WI38 (cell line): ENCODE results near the gene RBBP8.
A peak's percentile ranks its signal among the peaks of the same experiment; 100 is the strongest.
"Not testable (repeated sequence)": the region's sequence is repeated elsewhere in the genome, so short reads cannot be mapped to it uniquely, and the experiment has no call there.

ENCODE experiments used
- H3K4me3 ChIP-seq: 2 replicates; pipeline ENCODE4 v1.5.1; 2011; ENCODE audit warnings: low read depth, mild to moderate bottlenecking, control low read depth, low read length
- CTCF ChIP-seq: IDR thresholded peaks from 2 replicates; pipeline ENCODE4 v1.5.1; 2012; ENCODE audit warnings: low read depth, mild to moderate bottlenecking, control low read depth, low read length

RBBP8 gene

GRCh38 chr18:22933206-22933965 lies at the start of gene RBBP8:
Gene RBBP8 (plus strand): TSS chr18:22933328. CDS start chr18:22936852, 3,524 bp downstream.
- no peak for TF ChIP-seq CTCF
- H3K4me3 ChIP-seq, result peak within 1 kb of the TSS; percentile 88

GRCh38 chr18:22883827-22884226 lies 49.3 kb upstream of the RBBP8 start:
- H3K4me3 ChIP-seq, result no peak overlapping the region
- TF ChIP-seq CTCF, result no peak

GRCh38 chr18:22885694-22886093 lies 47.4 kb upstream of the RBBP8 start:
- not testable (repeated sequence) for H3K4me3 ChIP-seq

GRCh38 chr18:22899421-22899820 lies 33.7 kb upstream of the RBBP8 start:
- TF ChIP-seq CTCF, result no peak
- H3K4me3 ChIP-seq, result no peak overlapping the region

- no peak overlapping the region for H3K4me3 ChIP-seq
- TF ChIP-seq CTCF, result no peak
Observed at GRCh38 chr18:22900558-22901238, 32.4 kb upstream of the RBBP8 start.

GRCh38 chr18:22902093-22902492 lies 31.0 kb upstream of the RBBP8 start:
- TF ChIP-seq CTCF, result no peak
- no peak overlapping the region for H3K4me3 ChIP-seq

- H3K4me3 ChIP-seq, result not testable (repeated sequence)
Observed at GRCh38 chr18:22903248-22903647, 29.9 kb upstream of the RBBP8 start.

- no peak for TF ChIP-seq CTCF
- no peak overlapping the region for H3K4me3 ChIP-seq
Observed at GRCh38 chr18:22912149-22912548, 21.0 kb upstream of the RBBP8 start.
